Measurements from ENCODE around the gene GOLGA5. TPM values are rescaled to one million over a fixed set of nuclear protein-coding genes. Genes with fewer than 3 reads are reported as not detected.

GOLGA5 gene
- total RNA-seq, 1 donor = 73.1 TPM

DNA sequence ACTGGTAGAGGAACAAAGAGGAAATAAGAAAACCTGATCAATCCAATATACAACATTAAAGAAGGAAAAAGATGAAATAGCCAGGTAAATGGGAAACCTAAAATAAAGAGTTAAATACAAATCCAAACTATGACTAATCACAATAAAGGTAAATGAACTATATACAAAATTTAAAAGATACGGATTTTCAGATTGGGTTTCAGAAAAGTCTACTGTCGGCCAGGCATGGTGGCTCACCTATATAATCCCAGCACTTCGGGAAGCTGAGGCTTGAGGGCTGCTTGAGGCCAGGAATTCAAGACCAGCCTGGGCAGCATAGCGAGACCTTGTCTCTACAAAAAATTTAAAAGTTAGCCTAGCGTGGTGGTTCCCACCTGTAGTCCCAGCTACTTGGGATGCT is 89.0 kb downstream of the GOLGA5 start:
- TF ChIP-seq, protein P1, sequence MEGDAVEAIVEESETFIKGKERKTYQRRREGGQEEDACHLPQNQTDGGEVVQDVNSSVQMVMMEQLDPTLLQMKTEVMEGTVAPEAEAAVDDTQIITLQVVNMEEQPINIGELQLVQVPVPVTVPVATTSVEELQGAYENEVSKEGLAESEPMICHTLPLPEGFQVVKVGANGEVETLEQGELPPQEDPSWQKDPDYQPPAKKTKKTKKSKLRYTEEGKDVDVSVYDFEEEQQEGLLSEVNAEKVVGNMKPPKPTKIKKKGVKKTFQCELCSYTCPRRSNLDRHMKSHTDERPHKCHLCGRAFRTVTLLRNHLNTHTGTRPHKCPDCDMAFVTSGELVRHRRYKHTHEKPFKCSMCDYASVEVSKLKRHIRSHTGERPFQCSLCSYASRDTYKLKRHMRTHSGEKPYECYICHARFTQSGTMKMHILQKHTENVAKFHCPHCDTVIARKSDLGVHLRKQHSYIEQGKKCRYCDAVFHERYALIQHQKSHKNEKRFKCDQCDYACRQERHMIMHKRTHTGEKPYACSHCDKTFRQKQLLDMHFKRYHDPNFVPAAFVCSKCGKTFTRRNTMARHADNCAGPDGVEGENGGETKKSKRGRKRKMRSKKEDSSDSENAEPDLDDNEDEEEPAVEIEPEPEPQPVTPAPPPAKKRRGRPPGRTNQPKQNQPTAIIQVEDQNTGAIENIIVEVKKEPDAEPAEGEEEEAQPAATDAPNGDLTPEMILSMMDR (IDR thresholded peaks at IDR 0.05; ENCODE audit: extremely low read depth, low read depth, low read length) = no peak
- H4K20me1 ChIP-seq (ENCODE audit: insufficient read depth, low read length) = no peaks in the 10 kb centered on the region
- no peaks in the 10 kb centered on the region for H3K36me3 ChIP-seq (ENCODE audit: insufficient read depth, low read length)
- H3K79me2 ChIP-seq (ENCODE audit: insufficient read depth, low read length) = no peaks in the 10 kb centered on the region
- no peak overlapping the region for H3K4me2 ChIP-seq (ENCODE audit: insufficient read depth, low read length)
- H3K4me1 ChIP-seq (ENCODE audit: insufficient read depth, low read length) = no peaks in the 10 kb centered on the region
- no peaks in the 10 kb centered on the region for H3K9me3 ChIP-seq (ENCODE audit: low read depth, low read length)
- peaks cover 29% of the 10 kb centered on the region for H3K27me3 ChIP-seq (ENCODE audit: insufficient read depth, low read length)
- H2AFZ ChIP-seq (ENCODE audit: low read length) = no peak overlapping the region
- H3K27ac ChIP-seq (ENCODE audit: low read depth, low read length) = no peak overlapping the region
- H3K4me3 ChIP-seq (ENCODE audit: insufficient read depth, low read length) = no peak overlapping the region
- DNase-seq (ENCODE audit: insufficient read length, low spot score, missing footprints) = no peak

DNA sequence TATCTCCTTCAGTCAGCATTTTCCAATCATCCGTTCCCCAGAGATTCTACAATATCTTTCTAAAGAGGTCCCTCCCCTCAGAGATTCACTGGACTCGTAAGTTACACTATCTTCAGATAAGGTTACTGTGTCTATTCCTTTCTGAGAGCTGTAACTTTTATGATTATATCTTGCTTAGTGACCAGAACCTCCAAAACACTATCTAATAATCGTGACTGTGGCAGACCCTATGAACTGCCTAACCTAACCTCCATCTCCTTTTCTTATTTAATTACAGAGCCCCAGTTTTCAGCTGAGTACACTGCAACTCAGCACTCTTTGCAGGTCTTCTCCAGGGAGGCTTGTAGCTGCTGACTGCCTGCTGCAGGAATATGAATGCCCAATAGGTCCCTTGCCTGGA is 90.3 kb downstream of the GOLGA5 start:
- TF ChIP-seq, protein P1 (IDR thresholded peaks at IDR 0.05; ENCODE audit: extremely low read depth, low read depth, low read length) = no peak
- no peak overlapping the region for H2AFZ ChIP-seq (ENCODE audit: low read length)
- no peak overlapping the region for H3K4me3 ChIP-seq (ENCODE audit: insufficient read depth, low read length)
- H4K20me1 ChIP-seq (ENCODE audit: insufficient read depth, low read length) = no peaks in the 10 kb centered on the region
- no peaks in the 10 kb centered on the region for H3K4me1 ChIP-seq (ENCODE audit: insufficient read depth, low read length)
- H3K27me3 ChIP-seq (ENCODE audit: insufficient read depth, low read length) = peaks cover 22% of the 10 kb centered on the region
- DNase-seq (ENCODE audit: insufficient read length, low spot score, missing footprints) = no peak
- no peaks in the 10 kb centered on the region for H3K79me2 ChIP-seq (ENCODE audit: insufficient read depth, low read length)
- H3K9me3 ChIP-seq (ENCODE audit: low read depth, low read length) = no peaks in the 10 kb centered on the region
- no peak overlapping the region for H3K4me2 ChIP-seq (ENCODE audit: insufficient read depth, low read length)
- H3K36me3 ChIP-seq (ENCODE audit: insufficient read depth, low read length) = no peaks in the 10 kb centered on the region
- H3K27ac ChIP-seq (ENCODE audit: low read depth, low read length) = no peak overlapping the region

- Histone ChIP-seq H3K27me3 (ENCODE audit: insufficient read depth, low read length) (peaks cover 16% of the 10 kb centered on the region), H3K36me3 (ENCODE audit: insufficient read depth, low read length) (no peaks in the 10 kb centered on the region), H3K79me2 (ENCODE audit: insufficient read depth, low read length) (no peaks in the 10 kb centered on the region), H3K4me3 (ENCODE audit: insufficient read depth, low read length) (no peak overlapping the region), H4K20me1 (ENCODE audit: insufficient read depth, low read length) (no peaks in the 10 kb centered on the region), H3K27ac (ENCODE audit: low read depth, low read length) (no peak overlapping the region), H3K4me1 (ENCODE audit: insufficient read depth, low read length) (no peaks in the 10 kb centered on the region), H2AFZ (ENCODE audit: low read length) (no peak overlapping the region), H3K4me2 (ENCODE audit: insufficient read depth, low read length) (no peak overlapping the region), H3K9me3 (ENCODE audit: low read depth, low read length) (no peaks in the 10 kb centered on the region)
- no peak for DNase-seq (ENCODE audit: insufficient read length, low spot score, missing footprints)
- TF ChIP-seq, protein P1 (IDR thresholded peaks at IDR 0.05; ENCODE audit: extremely low read depth, low read depth, low read length) = no peak
Measured at GRCh38 chr14:92885279-92886061, 91.4 kb downstream of the GOLGA5 start.

DNA sequence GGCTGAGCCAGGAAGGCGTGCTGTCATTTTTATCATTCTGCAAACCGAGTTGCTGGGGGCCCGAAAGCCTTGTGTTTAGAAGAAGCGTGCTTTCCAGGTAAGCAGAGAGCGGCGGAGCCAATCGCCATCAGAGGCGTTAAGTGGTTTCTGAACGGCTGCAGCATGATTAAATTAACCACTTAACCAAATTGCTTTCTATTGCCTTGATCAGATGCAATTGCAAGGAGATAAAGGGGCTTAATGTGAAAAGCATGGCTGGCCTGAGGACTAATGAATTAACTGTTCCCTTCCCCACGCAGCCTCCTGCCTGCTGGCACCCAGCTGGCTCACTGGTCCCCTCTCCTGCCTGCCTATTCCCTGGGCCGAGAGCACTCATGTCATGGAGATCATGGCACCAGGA is 92.2 kb downstream of the GOLGA5 start:
- TF ChIP-seq, protein P1 (IDR thresholded peaks at IDR 0.05; ENCODE audit: extremely low read depth, low read depth, low read length) = no peak
- no peak overlapping the region for H3K27ac ChIP-seq (ENCODE audit: low read depth, low read length)

More for the DNA sequence above, 92.2 kb downstream of the GOLGA5 start:
- no peak overlapping the region for H2AFZ ChIP-seq (ENCODE audit: low read length)
- no peak overlapping the region for H3K4me3 ChIP-seq (ENCODE audit: insufficient read depth, low read length)
- DNase-seq (ENCODE audit: insufficient read length, low spot score, missing footprints) = no peak
- no peaks in the 10 kb centered on the region for H3K4me1 ChIP-seq (ENCODE audit: insufficient read depth, low read length)
- H4K20me1 ChIP-seq (ENCODE audit: insufficient read depth, low read length) = no peaks in the 10 kb centered on the region
- no peaks in the 10 kb centered on the region for H3K9me3 ChIP-seq (ENCODE audit: low read depth, low read length)
- H3K27me3 ChIP-seq (ENCODE audit: insufficient read depth, low read length) = peaks cover 12% of the 10 kb centered on the region
- no peaks in the 10 kb centered on the region for H3K36me3 ChIP-seq (ENCODE audit: insufficient read depth, low read length)
- no peak overlapping the region for H3K4me2 ChIP-seq (ENCODE audit: insufficient read depth, low read length)
- no peaks in the 10 kb centered on the region for H3K79me2 ChIP-seq (ENCODE audit: insufficient read depth, low read length)
